Fibroblast of lung (primary cell): ENCODE data around the gene CEMIP. TPM values are rescaled to one million over a fixed set of nuclear protein-coding genes. Genes with fewer than 3 reads are reported as not detected.

ENCODE experiments used
- DNase-seq, 2 donors: peaks; one replicate each; pipeline versions ENCODE4 v3.0.0 to v3.0.0-alpha.2; 2010; ENCODE audit warnings: low read depth in 2 of 2
- H2AFZ ChIP-seq: 2 replicates; pipeline ENCODE4 v1.5.1; 2012; ENCODE audit warnings: low read length, control low read depth, inconsistent platforms
- H3K27ac ChIP-seq: 2 replicates; pipeline ENCODE4 v1.5.1; 2011; ENCODE audit warnings: low read length, control low read depth; ENCODE audit not compliant: insufficient read depth
- H3K27me3 ChIP-seq: 2 replicates; pipeline ENCODE4 v1.5.1; 2011; ENCODE audit warnings: mild to moderate bottlenecking, low read length; ENCODE audit not compliant: control insufficient read depth, insufficient read depth
- H3K36me3 ChIP-seq: 2 replicates; pipeline ENCODE4 v1.5.1; 2011; ENCODE audit warnings: low read length; ENCODE audit not compliant: control insufficient read depth, insufficient read depth
- H3K4me1 ChIP-seq: 2 replicates; pipeline ENCODE4 v1.5.1; 2011; ENCODE audit warnings: low read length; ENCODE audit not compliant: control insufficient read depth, insufficient read depth; ENCODE audit errors: extremely low read depth
- H3K4me2 ChIP-seq: 2 replicates; pipeline ENCODE4 v1.5.1; 2011; ENCODE audit warnings: low read length, control low read depth; ENCODE audit not compliant: insufficient read depth; ENCODE audit errors: extremely low read depth
- H3K4me3 ChIP-seq, 4 experiments: fragments of 200-600 bp in 1 of 4; sonication (generic) in 1 of 4; replicated peaks in 1 of 4; 2 replicates each; pipeline ENCODE4 v1.5.1; 2011 to 2016; ENCODE audit warnings: low read length in 4 of 4, low read depth in 3 of 4, mild to moderate bottlenecking in 3 of 4, control low read depth in 2 of 4, inconsistent platforms in 1 of 4, mixed read lengths in 1 of 4; ENCODE audit not compliant: insufficient read depth in 1 of 4; ENCODE audit errors: control extremely low read depth in 1 of 4
- H3K79me2 ChIP-seq: 2 replicates; pipeline ENCODE4 v1.5.1; 2012; ENCODE audit warnings: mild to moderate bottlenecking, low read length, inconsistent platforms; ENCODE audit not compliant: control insufficient read depth, insufficient read depth
- H3K9ac ChIP-seq: 2 replicates; pipeline ENCODE4 v1.5.1; 2011; ENCODE audit warnings: mild to moderate bottlenecking, low read length, control low read depth; ENCODE audit not compliant: insufficient read depth
- H3K9me3 ChIP-seq: 2 replicates; pipeline ENCODE4 v1.5.1; 2012; ENCODE audit warnings: low read depth, low read length; ENCODE audit not compliant: control insufficient read depth, insufficient read depth
- H4K20me1 ChIP-seq: 2 replicates; pipeline ENCODE4 v1.5.1; 2011; ENCODE audit warnings: low read length; ENCODE audit not compliant: control insufficient read depth, insufficient read depth; ENCODE audit errors: extremely low read depth
- EZH2 ChIP-seq: IDR thresholded peaks from 2 replicates; pipeline ENCODE4 v1.5.1; 2012; ENCODE audit warnings: low read length, control low read depth, mild to moderate bottlenecking; ENCODE audit errors: missing control alignments
- polyA plus RNA-seq, 2 donors: library from polyadenylated mRNA; depleted of rRNA in 1 of 2; stranded (reverse) in 1 of 2; unstranded in 1 of 2; fragments of >200 nt; gene quantifications; 2 replicates each; pipeline ENCODE4 v1.2.1, GENCODE V29; 2011 to 2012; ENCODE audit warnings: missing spikeins in 1 of 2
- total RNA-seq: library from RNA; depleted of rRNA; stranded (reverse); fragments of >200 nt; gene quantifications from 2 replicates; pipeline ENCODE4 v1.2.1, GENCODE V29; 2014
- TF ChIP-seq, protein P1 (sequence below), 2 donors: IDR thresholded peaks in 1 of 2; conservative IDR thresholded peaks in 1 of 2; 1 replicate in 1 of 2; 2 replicates in 1 of 2; pipeline ENCODE4 v1.5.1; 2011 to 2012; ENCODE audit warnings: low read length in 2 of 2, control low read depth in 1 of 2, inconsistent platforms in 1 of 2, low read depth in 1 of 2, mild to moderate bottlenecking in 1 of 2

The CEMIP gene
- total and polyA plus RNA-seq, 2 donors (not counting 1 experiment from before 2014, with no cell fraction given) = 946 to 1,190 TPM

DNA sequence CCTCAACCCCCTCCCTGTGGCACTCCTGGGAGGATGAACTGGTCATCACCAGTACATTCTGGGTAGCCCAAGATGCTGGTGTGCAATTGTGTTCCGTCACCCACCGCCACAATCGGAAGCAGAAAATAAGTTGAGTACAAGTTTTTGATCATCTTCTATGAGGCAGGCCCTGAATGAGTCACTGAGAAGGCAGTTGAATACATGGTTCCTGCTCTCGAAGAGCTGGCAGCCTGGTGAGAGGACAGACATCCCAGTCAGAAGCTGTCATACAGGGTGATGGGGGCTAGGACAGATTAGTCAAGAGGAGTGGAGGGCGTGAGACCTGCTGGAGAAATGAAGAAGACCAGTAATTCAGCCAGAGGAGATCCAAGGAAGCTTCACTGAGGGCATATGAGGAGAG lies 6.2 kb downstream of the CEMIP start:
- no peak overlapping the region for H3K9ac ChIP-seq
- H3K4me1 ChIP-seq = no peaks in the 10 kb centered on the region
- H3K27ac ChIP-seq = no peak overlapping the region
- peaks cover 8% of the 10 kb centered on the region for H3K79me2 ChIP-seq
- H4K20me1 ChIP-seq = no peaks in the 10 kb centered on the region
- no peak overlapping the region for H3K4me2 ChIP-seq
- H3K27me3 ChIP-seq = no peaks in the 10 kb centered on the region
- no peak overlapping the region for H2AFZ ChIP-seq
- TF ChIP-seq EZH2 = no peak
- TF ChIP-seq, protein P1, sequence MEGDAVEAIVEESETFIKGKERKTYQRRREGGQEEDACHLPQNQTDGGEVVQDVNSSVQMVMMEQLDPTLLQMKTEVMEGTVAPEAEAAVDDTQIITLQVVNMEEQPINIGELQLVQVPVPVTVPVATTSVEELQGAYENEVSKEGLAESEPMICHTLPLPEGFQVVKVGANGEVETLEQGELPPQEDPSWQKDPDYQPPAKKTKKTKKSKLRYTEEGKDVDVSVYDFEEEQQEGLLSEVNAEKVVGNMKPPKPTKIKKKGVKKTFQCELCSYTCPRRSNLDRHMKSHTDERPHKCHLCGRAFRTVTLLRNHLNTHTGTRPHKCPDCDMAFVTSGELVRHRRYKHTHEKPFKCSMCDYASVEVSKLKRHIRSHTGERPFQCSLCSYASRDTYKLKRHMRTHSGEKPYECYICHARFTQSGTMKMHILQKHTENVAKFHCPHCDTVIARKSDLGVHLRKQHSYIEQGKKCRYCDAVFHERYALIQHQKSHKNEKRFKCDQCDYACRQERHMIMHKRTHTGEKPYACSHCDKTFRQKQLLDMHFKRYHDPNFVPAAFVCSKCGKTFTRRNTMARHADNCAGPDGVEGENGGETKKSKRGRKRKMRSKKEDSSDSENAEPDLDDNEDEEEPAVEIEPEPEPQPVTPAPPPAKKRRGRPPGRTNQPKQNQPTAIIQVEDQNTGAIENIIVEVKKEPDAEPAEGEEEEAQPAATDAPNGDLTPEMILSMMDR (conservative IDR thresholded peaks at IDR 0.05 in 1 of 2, IDR thresholded peaks at IDR 0.05 in 1 of 2; ENCODE audit: low read depth in 1 of 2, low read length in 2 of 2) = no peak
- H3K4me3 ChIP-seq = peak overlapping the region in 1 of 4 experiments; percentile 82
- H3K36me3 ChIP-seq = peaks cover 6% of the 10 kb centered on the region
- peak in 1 of 2 donors; percentile 24 for DNase-seq
- no peaks in the 10 kb centered on the region for H3K9me3 ChIP-seq

- H3K4me2 ChIP-seq = no peak overlapping the region
- no peak for DNase-seq
- H3K27me3 ChIP-seq = no peaks in the 10 kb centered on the region
- H4K20me1 ChIP-seq = no peaks in the 10 kb centered on the region
- no peak overlapping the region for H2AFZ ChIP-seq
- H3K79me2 ChIP-seq = peaks cover 5% of the 10 kb centered on the region
- H3K36me3 ChIP-seq = peaks cover 6% of the 10 kb centered on the region
- H3K4me3 ChIP-seq = peak overlapping the region in 1 of 4 experiments; percentile 82
- H3K4me1 ChIP-seq = no peaks in the 10 kb centered on the region
- no peak for TF ChIP-seq EZH2
- TF ChIP-seq, protein P1 (conservative IDR thresholded peaks at IDR 0.05 in 1 of 2, IDR thresholded peaks at IDR 0.05 in 1 of 2; ENCODE audit: low read depth in 1 of 2, low read length in 2 of 2) = no peak
- H3K9me3 ChIP-seq = no peaks in the 10 kb centered on the region
- no peak overlapping the region for H3K27ac ChIP-seq
- no peak overlapping the region for H3K9ac ChIP-seq
Measured at GRCh38 chr15:80785811-80786354, 6.7 kb downstream of the CEMIP start.

- Histone ChIP-seq H3K4me1 (no peaks in the 10 kb centered on the region), H3K4me3 (peak overlapping the region in 1 of 4 experiments; percentile 9), H2AFZ (no peak overlapping the region), H3K9me3 (no peaks in the 10 kb centered on the region), H3K27ac (peak overlapping the region; percentile 32), H3K27me3 (no peaks in the 10 kb centered on the region), H3K4me2 (no peak overlapping the region), H4K20me1 (no peaks in the 10 kb centered on the region), H3K79me2 (peaks cover 3% of the 10 kb centered on the region), H3K9ac (no peak overlapping the region), H3K36me3 (peaks cover 5% of the 10 kb centered on the region)
- no peak for DNase-seq
- no peak for TF ChIP-seq EZH2
- TF ChIP-seq, protein P1 (conservative IDR thresholded peaks at IDR 0.05 in 1 of 2, IDR thresholded peaks at IDR 0.05 in 1 of 2; ENCODE audit: low read depth in 1 of 2, low read length in 2 of 2) = no peak
Measured at GRCh38 chr15:80787316-80787715, 8.1 kb downstream of the CEMIP start.
